MCF 10A (cell line): ENCODE results near the gene TMEM190. TPM values are rescaled to one million over a fixed set of nuclear protein-coding genes. Genes with fewer than 3 reads are reported as not detected.
A peak's percentile ranks its signal among the peaks of the same experiment; 100 is the strongest.

Source experiments
- BruUV-seq: library from RNA; stranded (reverse); fragments of 400-500 nt; replicated peaks from 2 replicates; lab custom pipeline; 2021; lab: Mats Ljungman, UMichigan
- CTCF ChIA-PET: fragments of 300-600 bp; sonication (Branson Sonifier 250); formaldehyde crosslinking; extraction: SDS; loops from one replicate; lab custom pipeline; 2021; ENCODE audit warnings: antibody characterized with exemption, inconsistent platforms; lab: Yijun Ruan, JAX
- POLR2A ChIA-PET: fragments of 300-600, 350-650 bp; sonication (Branson Sonifier 250); formaldehyde crosslinking; extraction: SDS; loops from one replicate; lab custom pipeline; 2020; ENCODE audit warnings: antibody characterized with exemption, inconsistent platforms; lab: Yijun Ruan, JAX
- DNase-seq: peaks from one replicate; pipeline ENCODE4 v3.0.0-alpha.2; 2018; ENCODE audit not compliant: unreplicated experiment
- H3K27ac Mint-ChIP-seq: one replicate; pipeline ENCODE4 v1.8.0; 2022; ENCODE audit warnings: mild to moderate bottlenecking, low read depth, mixed read lengths; ENCODE audit not compliant: unreplicated experiment
- H3K27me3 Mint-ChIP-seq: one replicate; pipeline ENCODE4 v1.8.0; 2022; ENCODE audit warnings: mixed read lengths; ENCODE audit not compliant: insufficient read depth, unreplicated experiment
- H3K36me3 Mint-ChIP-seq: one replicate; pipeline ENCODE4 v1.8.0; 2022; ENCODE audit warnings: mild to moderate bottlenecking, moderate library complexity, mixed read lengths; ENCODE audit not compliant: insufficient read depth, unreplicated experiment
- H3K4me1 Mint-ChIP-seq: one replicate; pipeline ENCODE4 v1.8.0; 2022; ENCODE audit warnings: mixed read lengths; ENCODE audit not compliant: insufficient read depth, unreplicated experiment
- H3K4me3 Mint-ChIP-seq: one replicate; pipeline ENCODE4 v1.8.0; 2022; ENCODE audit warnings: mild to moderate bottlenecking, moderate library complexity, mixed read lengths; ENCODE audit not compliant: unreplicated experiment
- H3K9me3 Mint-ChIP-seq: one replicate; pipeline ENCODE4 v1.8.0; 2022; ENCODE audit warnings: mixed read lengths; ENCODE audit not compliant: unreplicated experiment
- CTCF ChIP-seq: fragments of 200-600 bp; IDR thresholded peaks from one replicate; pipeline ENCODE4 v1.8.0; 2022; ENCODE audit warnings: antibody characterized with exemption, mild to moderate bottlenecking; ENCODE audit not compliant: unreplicated experiment
- intact Hi-C: fragments of 100-400 bp; cut with micrococcal nuclease; formaldehyde crosslinking; loops from 2 replicates; pipeline ENCODE4 v1.14.1; 2022
- total RNA-seq: library from RNA; stranded (reverse); gene quantifications from 2 replicates; pipeline ENCODE4 v1.2.3, GENCODE V29; 2022

TMEM190 gene
- total RNA-seq, 1 experiment from 2014 or later, result 0.58 TPM

- no peak overlapping the region for H3K27ac Mint-ChIP-seq
- BruUV-seq, result no TSS peak
- peaks cover 11% of the 10 kb centered on the region for H3K27me3 Mint-ChIP-seq
- DNase-seq, result no peak
- intact Hi-C loops, result no loop called here
- POLR2A ChIA-PET, result interaction anchor here (0.5 to 1.1 kb wide), 2 partner anchors 11 to 902 kb away, joined by 3 to 4 read pairs; partner anchors contain the start of gene LENG9
- TF ChIP-seq CTCF, result no peak
- CTCF ChIA-PET, result interaction anchor here (0.5 to 1.4 kb wide), 5 partner anchors 13 to 225 kb away, joined by 4 to 6 read pairs (median 5); partner anchors contain the start of gene TMEM238
- H3K36me3 Mint-ChIP-seq, result peaks cover 10% of the 10 kb centered on the region
- no peaks in the 10 kb centered on the region for H3K9me3 Mint-ChIP-seq
- no peak overlapping the region for H3K4me3 Mint-ChIP-seq
- peaks cover 14% of the 10 kb centered on the region for H3K4me1 Mint-ChIP-seq
Observed at GRCh38 chr19:55365964-55366363, 10.7 kb upstream of the TMEM190 start.

GRCh38 chr19:55366790-55367189 lies 9.8 kb upstream of the TMEM190 start:
- CTCF ChIA-PET, result interaction anchor here (0.5 to 1.4 kb wide), 4 partner anchors 14 to 226 kb away, joined by 3 to 6 read pairs (median 4); partner anchors contain the start of gene TMEM238
- no peak overlapping the region for H3K27ac Mint-ChIP-seq
- no peak for DNase-seq
- H3K36me3 Mint-ChIP-seq, result peaks cover 10% of the 10 kb centered on the region
- BruUV-seq, result no TSS peak
- POLR2A ChIA-PET, result interaction anchor here (0.6 to 1.1 kb wide), 2 partner anchors 11 to 74 kb away, joined by 3 to 4 read pairs; no protein-coding TSS in a partner anchor
- no peak overlapping the region for H3K4me3 Mint-ChIP-seq
- no peak for TF ChIP-seq CTCF
- H3K4me1 Mint-ChIP-seq, result peaks cover 15% of the 10 kb centered on the region
- intact Hi-C loops, result no loop called here
- H3K27me3 Mint-ChIP-seq, result peaks cover 17% of the 10 kb centered on the region
- H3K9me3 Mint-ChIP-seq, result no peaks in the 10 kb centered on the region

- CTCF ChIA-PET, result interaction anchor here (0.6 to 1.3 kb wide), 3 partner anchors 15 to 209 kb away, joined by 3 to 5 read pairs (median 5); no protein-coding TSS in a partner anchor
- Mint-ChIP-seq H3K27me3 (peaks cover 17% of the 10 kb centered on the region), H3K4me1 (peaks cover 15% of the 10 kb centered on the region), H3K4me3 (no peak overlapping the region), H3K9me3 (no peaks in the 10 kb centered on the region), H3K36me3 (peaks cover 10% of the 10 kb centered on the region), H3K27ac (no peak overlapping the region)
- intact Hi-C loops, result no loop called here
- TF ChIP-seq CTCF, result no peak
- POLR2A ChIA-PET, result interaction anchor here (0.7 to 2.5 kb wide), 3 partner anchors 16 to 29 kb away, joined by 3 to 10 read pairs (median 5); partner anchors contain the start of genes KMT5C and TMEM238
- BruUV-seq, result no TSS peak
- DNase-seq, result no peak
Observed at GRCh38 chr19:55368106-55368505, 8.5 kb upstream of the TMEM190 start.

- H3K27me3 Mint-ChIP-seq, result peaks cover 24% of the 10 kb centered on the region
- ChIA-PET POLR2A (interaction anchor here (0.7 to 2.5 kb wide), 4 partner anchors 15 to 30 kb away, joined by 3 to 10 read pairs (median 4); partner anchors contain the start of genes KMT5C and TMEM238), CTCF (interaction anchor here (0.5 to 1.3 kb wide), 9 partner anchors 12 to 325 kb away, joined by 3 to 5 read pairs (median 3); no protein-coding TSS in a partner anchor)
- no peak overlapping the region for H3K27ac Mint-ChIP-seq
- H3K4me1 Mint-ChIP-seq, result peaks cover 20% of the 10 kb centered on the region
- no TSS peak for BruUV-seq
- TF ChIP-seq CTCF, result no peak
- peak overlapping the region; percentile 41 for H3K4me3 Mint-ChIP-seq
- no peaks in the 10 kb centered on the region for H3K9me3 Mint-ChIP-seq
- H3K36me3 Mint-ChIP-seq, result peaks cover 10% of the 10 kb centered on the region
- intact Hi-C loops, result no loop called here
- DNase-seq, result peak; percentile 46
Observed at GRCh38 chr19:55368701-55369563, 7.7 kb upstream of the TMEM190 start.
